Suprapubic skin (tissue), 4 donors: ENCODE measurements around the gene ANKRD65. TPM values are rescaled to one million over a fixed set of nuclear protein-coding genes. Genes with fewer than 3 reads are reported as not detected.
A peak's percentile ranks its signal among the peaks of the same experiment; 100 is the strongest.

Source experiments
- DNase-seq, 2 donors: peaks; one replicate each; pipeline ENCODE4 v3.0.0-alpha.2; 2019; ENCODE audit warnings: low spot score in 2 of 2
- H3K27ac ChIP-seq: fragments of 200-600 bp; sonication (generic); one replicate; pipeline ENCODE4 v1.5.1; 2019
- H3K27me3 ChIP-seq: fragments of 200-600 bp; sonication (generic); one replicate; pipeline ENCODE4 v1.5.1; 2019
- H3K36me3 ChIP-seq: fragments of 200-600 bp; sonication (generic); one replicate; pipeline ENCODE4 v1.5.1; 2019
- H3K4me1 ChIP-seq: fragments of 200-600 bp; sonication (generic); one replicate; pipeline ENCODE4 v1.5.1; 2019
- H3K4me3 ChIP-seq: fragments of 200-600 bp; sonication (generic); one replicate; pipeline ENCODE4 v1.5.1; 2019; ENCODE audit warnings: mild to moderate bottlenecking
- H3K9me3 ChIP-seq: fragments of 200-600 bp; sonication (generic); one replicate; pipeline ENCODE4 v1.5.1; 2019
- CTCF ChIP-seq, 2 donors: fragments of 200-600 bp in 1 of 2; fragments of 450-650 bp in 1 of 2; sonication (generic) in 1 of 2; IDR thresholded peaks; one replicate each; pipeline ENCODE4 v1.5.1; 2016 to 2019; ENCODE audit warnings: antibody characterized with exemption in 2 of 2, mild to moderate bottlenecking in 1 of 2, moderate library complexity in 1 of 2
- EP300 ChIP-seq: sonication (generic); formaldehyde crosslinking; IDR thresholded peaks from one replicate; pipeline ENCODE4 v1.6.1; 2017; ENCODE audit warnings: antibody characterized with exemption
- POLR2A ChIP-seq, 2 donors: fragments of 450-650 bp; IDR thresholded peaks; one replicate each; pipeline ENCODE4 v1.6.1; 2017; ENCODE audit warnings: antibody characterized with exemption in 2 of 2, mild to moderate bottlenecking in 2 of 2, moderate library complexity in 2 of 2
- POLR2AphosphoS5 ChIP-seq, 3 donors: sonication (generic); formaldehyde crosslinking; IDR thresholded peaks; one replicate each; pipeline ENCODE4 v1.6.1; 2017; ENCODE audit warnings: antibody characterized with exemption in 3 of 3
- WGBS: methylation state at CpG from one replicate; pipeline ENCODE4 v1.1.5; 2018; 5-methylcytosine and 5-hydroxymethylcytosine counted together
- total RNA-seq, 4 donors: library from RNA; depleted of rRNA; stranded (reverse); fragments of >200 nt; gene quantifications; one replicate each; pipeline ENCODE4 v1.1.0, GENCODE V29; 2016

The ANKRD65 gene
- total RNA-seq, 4 donors from 2014 or later = 2.8 to 10.3 (median 5.9) TPM

DNA sequence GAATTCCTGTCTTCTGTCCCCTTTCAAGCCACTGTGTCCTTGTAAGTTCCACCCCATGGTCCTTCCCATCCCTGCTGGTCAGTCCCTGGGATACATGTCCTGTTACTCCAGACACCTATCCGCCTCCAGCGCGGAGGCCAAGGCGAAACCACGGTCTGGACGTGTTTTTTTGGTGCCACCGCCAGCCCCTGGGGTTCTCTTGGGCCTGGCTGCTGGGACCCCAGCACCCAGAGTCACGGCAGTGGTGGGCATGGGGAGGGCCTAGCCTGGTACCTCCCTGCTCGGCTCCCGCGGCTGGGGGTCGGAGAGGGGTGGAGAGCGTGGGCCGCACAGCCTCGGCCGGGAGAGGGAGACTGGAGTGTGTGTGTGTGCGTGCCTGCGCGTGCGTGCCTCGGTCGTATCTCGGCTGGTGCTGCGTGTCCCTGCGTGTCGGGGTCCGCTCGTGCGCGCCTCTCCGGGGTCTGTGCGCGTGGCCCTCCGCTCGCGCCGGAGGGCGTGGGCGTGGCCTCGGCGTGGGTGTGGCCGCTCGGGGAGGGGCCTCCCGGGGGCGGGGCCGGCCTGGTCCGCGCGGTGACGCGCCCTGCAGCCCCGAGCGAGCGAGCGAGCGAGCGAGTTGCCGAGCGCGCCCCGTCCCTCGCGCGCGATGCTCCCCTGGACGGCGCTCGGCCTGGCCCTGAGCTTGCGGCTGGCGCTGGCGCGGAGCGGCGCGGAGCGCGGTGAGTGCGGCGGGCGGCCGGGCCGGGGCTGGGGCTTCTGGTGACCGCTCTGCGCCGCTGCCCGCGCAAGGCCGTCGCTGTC lies 14.2 kb upstream of the ANKRD65 start, which contains the start of gene VWA1:
Gene VWA1 (plus strand): TSS at position 585 of the 798 bp plus-strand sequence. CDS start 59 bp downstream, at position 644.
- peak within 1 kb of the TSS; percentile 92 for H3K27ac ChIP-seq
- TF ChIP-seq CTCF (IDR thresholded peaks at IDR 0.05) (no peak), POLR2AphosphoS5 (IDR thresholded peaks at IDR 0.05) (no peak), POLR2A (IDR thresholded peaks at IDR 0.05) (no peak), EP300 (no peak)
- H3K36me3 ChIP-seq = peaks cover 9% of the 10 kb centered on the region
- H3K9me3 ChIP-seq = no peaks in the 10 kb centered on the region
- no peak for DNase-seq
- 34% methylated on average over 15 of the region's 89 CpGs for WGBS
- peaks cover 86% of the 10 kb centered on the region for H3K4me1 ChIP-seq
- no peaks in the 10 kb centered on the region for H3K27me3 ChIP-seq
- H3K4me3 ChIP-seq = peak within 1 kb of the TSS; percentile 70

DNA sequence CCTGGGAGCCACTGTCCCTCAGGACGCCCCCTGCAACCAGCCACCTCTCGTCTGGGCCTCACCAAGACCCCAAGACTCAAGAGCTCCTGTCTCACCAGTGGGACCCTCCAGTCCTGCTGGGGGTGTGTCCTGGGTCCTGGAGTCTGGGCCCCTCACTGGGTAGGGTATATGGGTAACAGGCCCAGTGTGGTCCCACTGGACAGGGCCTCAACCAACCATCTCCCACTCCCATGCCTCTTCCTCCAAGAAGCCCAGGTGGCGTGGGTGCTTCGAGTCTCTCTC lies 13.7 kb upstream of the ANKRD65 start:
- WGBS = 91% methylated on average over 2 of the region's 4 CpGs
- Histone ChIP-seq H3K9me3 (no peaks in the 10 kb centered on the region), H3K4me1 (peaks cover 87% of the 10 kb centered on the region), H3K36me3 (peaks cover 6% of the 10 kb centered on the region), H3K27me3 (no peaks in the 10 kb centered on the region), H3K4me3 (peak overlapping the region; percentile 70), H3K27ac (peak overlapping the region; percentile 92)
- no peak for DNase-seq
- no peak for TF ChIP-seq CTCF (IDR thresholded peaks at IDR 0.05)
- no peak for TF ChIP-seq POLR2AphosphoS5 (IDR thresholded peaks at IDR 0.05)
- no peak for TF ChIP-seq POLR2A (IDR thresholded peaks at IDR 0.05)
- TF ChIP-seq EP300 = no peak

DNA sequence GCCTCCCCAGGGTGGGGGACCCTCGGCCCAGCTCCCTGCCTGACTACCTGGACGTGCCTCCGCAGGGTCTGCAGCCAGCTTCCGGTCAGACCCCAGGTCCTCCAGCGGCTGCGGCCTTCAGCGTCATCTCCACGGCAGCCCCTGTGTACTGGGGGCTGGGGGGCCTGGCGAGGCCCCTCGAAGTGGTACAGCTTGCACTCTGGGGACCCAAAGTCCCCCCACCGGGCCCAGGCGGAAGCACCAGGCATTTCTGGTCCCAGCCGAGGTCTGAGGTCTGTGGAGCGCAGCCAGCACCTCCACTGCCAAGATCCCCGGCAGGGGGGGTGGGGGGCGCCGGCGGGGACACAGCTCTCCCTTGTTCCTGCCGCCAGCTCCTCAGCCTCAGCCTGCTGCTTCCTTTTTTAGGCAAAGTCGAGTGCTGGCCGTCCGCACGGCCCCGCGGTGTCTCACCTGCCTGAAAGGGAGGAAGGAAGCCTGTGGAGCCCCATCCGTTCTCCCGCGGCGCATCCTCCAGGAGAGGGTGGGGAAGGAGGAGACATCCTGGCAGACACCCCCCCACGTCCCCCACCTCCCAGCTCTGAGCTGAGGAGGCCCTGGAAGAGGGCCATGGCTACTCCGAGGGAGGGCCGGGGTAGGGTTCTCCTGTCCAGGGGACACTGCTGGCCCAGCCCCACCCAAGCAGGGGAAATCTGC lies 13.2 kb upstream of the ANKRD65 start:
- H3K4me1 ChIP-seq = peaks cover 91% of the 10 kb centered on the region

DNA sequence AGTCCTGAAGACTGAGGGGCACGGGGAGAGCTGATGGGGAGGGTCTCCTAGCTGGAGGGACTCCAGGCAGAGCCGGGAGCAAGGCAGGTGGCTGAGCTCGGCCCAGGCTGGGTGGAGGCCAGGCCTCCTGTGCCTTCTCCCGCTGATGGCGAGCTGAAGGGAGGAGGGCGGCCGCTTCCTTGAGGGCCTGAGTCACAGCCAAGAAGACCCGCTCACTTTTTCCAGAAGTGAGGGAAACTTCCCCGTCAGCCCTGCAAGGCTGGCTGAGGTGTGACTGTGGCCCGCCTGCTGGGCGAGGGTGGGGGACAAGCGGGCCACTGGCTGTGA lies 12.7 kb upstream of the ANKRD65 start:
- Histone ChIP-seq H3K27me3 (no peaks in the 10 kb centered on the region), H3K9me3 (no peaks in the 10 kb centered on the region), H3K4me3 (peak overlapping the region; percentile 70), H3K27ac (peak overlapping the region; percentile 92), H3K4me1 (peaks cover 91% of the 10 kb centered on the region), H3K36me3 (no peaks in the 10 kb centered on the region)
- 10% methylated on average over 6 of the region's 12 CpGs for WGBS
- no peak for TF ChIP-seq POLR2AphosphoS5 (IDR thresholded peaks at IDR 0.05)
- no peak for TF ChIP-seq CTCF (IDR thresholded peaks at IDR 0.05)
- TF ChIP-seq POLR2A (IDR thresholded peaks at IDR 0.05) = no peak
- no peak for TF ChIP-seq EP300
- no peak for DNase-seq

More for the DNA sequence above, 13.2 kb upstream of the ANKRD65 start:
- Histone ChIP-seq H3K4me3 (peak overlapping the region; percentile 70), H3K36me3 (peaks cover 5% of the 10 kb centered on the region), H3K9me3 (no peaks in the 10 kb centered on the region), H3K27me3 (no peaks in the 10 kb centered on the region), H3K27ac (peak overlapping the region; percentile 92)
- no peak for TF ChIP-seq POLR2A (IDR thresholded peaks at IDR 0.05)
- TF ChIP-seq EP300 = no peak
- no peak for TF ChIP-seq CTCF (IDR thresholded peaks at IDR 0.05)
- no peak for TF ChIP-seq POLR2AphosphoS5 (IDR thresholded peaks at IDR 0.05)
- WGBS = 0% methylated on average over 2 of the region's 32 CpGs
- DNase-seq = no peak
